Neural progenitor cell (in vitro differentiated cells): ENCODE measurements around the gene PRKCH. TPM values are rescaled to one million over a fixed set of nuclear protein-coding genes. Genes with fewer than 3 reads are reported as not detected.
A peak's percentile ranks its signal among the peaks of the same experiment; 100 is the strongest.

Source experiments
- DNase-seq: peaks from one replicate; pipeline ENCODE4 v3.0.0-alpha.2; 2016; ENCODE audit warnings: low spot score
- H2AFZ ChIP-seq: fragments of 200-600 bp; sonication (generic); replicated peaks from 2 replicates; pipeline ENCODE4 v1.6.1; 2016; ENCODE audit warnings: antibody characterized with exemption
- H3F3A ChIP-seq: fragments of 200-600 bp; sonication (generic); 2 replicates; pipeline ENCODE4 v1.6.1; 2016; ENCODE audit warnings: antibody characterized with exemption, low read depth
- H3K27ac ChIP-seq: fragments of 200-600 bp; sonication (generic); 2 replicates; pipeline ENCODE4 v1.5.1; 2016; ENCODE audit warnings: mild to moderate bottlenecking
- H3K27me3 ChIP-seq: fragments of 200-600 bp; sonication (generic); 2 replicates; pipeline ENCODE4 v1.6.1; 2016; ENCODE audit warnings: mild to moderate bottlenecking, moderate library complexity
- H3K36me3 ChIP-seq: fragments of 200-600 bp; sonication (generic); 2 replicates; pipeline ENCODE4 v1.5.1; 2016
- H3K4me1 ChIP-seq: fragments of 200-600 bp; sonication (generic); 2 replicates; pipeline ENCODE4 v1.6.1; 2016; ENCODE audit warnings: mixed run types
- H3K4me2 ChIP-seq: fragments of 200-600 bp; sonication (generic); 2 replicates; pipeline ENCODE4 v1.6.1; 2016
- H3K4me3 ChIP-seq: fragments of 200-600 bp; sonication (generic); 2 replicates; pipeline ENCODE4 v1.5.1; 2016
- H3K79me2 ChIP-seq: fragments of 200-600 bp; sonication (generic); 2 replicates; pipeline ENCODE4 v1.6.1; 2016; ENCODE audit warnings: low read depth
- H3K9ac ChIP-seq: fragments of 200-600 bp; sonication (generic); 2 replicates; pipeline ENCODE4 v1.6.1; 2016
- H3K9me3 ChIP-seq: fragments of 200-600 bp; sonication (generic); 2 replicates; pipeline ENCODE4 v1.5.1; 2016; ENCODE audit warnings: low read depth
- H4K20me1 ChIP-seq: fragments of 200-600 bp; sonication (generic); 2 replicates; pipeline ENCODE4 v1.6.1; 2016; ENCODE audit warnings: low read depth
- H3K27ac Mint-ChIP-seq: 3 replicates; pipeline ENCODE4 v1.8.0; 2021; ENCODE audit warnings: mixed read lengths
- H3K27me3 Mint-ChIP-seq: 2 replicates; pipeline ENCODE4 v1.8.0; 2022; ENCODE audit warnings: low read depth, mild to moderate bottlenecking, inconsistent platforms, moderate library complexity, mixed read lengths; ENCODE audit not compliant: insufficient read depth
- H3K36me3 Mint-ChIP-seq: 3 replicates; pipeline ENCODE4 v1.8.0; 2021; ENCODE audit warnings: mixed read lengths
- H3K4me1 Mint-ChIP-seq: 3 replicates; pipeline ENCODE4 v1.8.0; 2021; ENCODE audit warnings: mixed read lengths
- H3K4me3 Mint-ChIP-seq: 3 replicates; pipeline ENCODE4 v1.8.0; 2021; ENCODE audit warnings: mild to moderate bottlenecking, moderate library complexity, mixed read lengths
- H3K9me3 Mint-ChIP-seq: 3 replicates; pipeline ENCODE4 v1.8.0; 2020; ENCODE audit warnings: mixed read lengths
- EZH2 ChIP-seq: fragments of 200-600 bp; sonication (generic); IDR thresholded peaks from 2 replicates; pipeline ENCODE4 v1.6.1; 2017; ENCODE audit warnings: antibody characterized with exemption, mild to moderate bottlenecking, moderate library complexity
- EZH2phosphoT487 ChIP-seq: fragments of 200-600 bp; sonication (generic); IDR thresholded peaks from 2 replicates; pipeline ENCODE4 v1.6.1; 2017; ENCODE audit warnings: antibody characterized with exemption
- total RNA-seq: library from RNA; depleted of rRNA; stranded (reverse); fragments of >200 nt; gene quantifications from 2 replicates; pipeline ENCODE4 v1.2.3, GENCODE V29; 2015; ENCODE audit warnings: low replicate concordance
- TF ChIP-seq, protein P1 (sequence below): fragments of 200-600 bp; sonication (generic); IDR thresholded peaks from 2 replicates; pipeline ENCODE4 v1.5.1; 2017; ENCODE audit warnings: antibody characterized with exemption, mild to moderate bottlenecking

PRKCH gene
- total RNA-seq, 1 donor from 2014 or later: 1.3 TPM

DNA sequence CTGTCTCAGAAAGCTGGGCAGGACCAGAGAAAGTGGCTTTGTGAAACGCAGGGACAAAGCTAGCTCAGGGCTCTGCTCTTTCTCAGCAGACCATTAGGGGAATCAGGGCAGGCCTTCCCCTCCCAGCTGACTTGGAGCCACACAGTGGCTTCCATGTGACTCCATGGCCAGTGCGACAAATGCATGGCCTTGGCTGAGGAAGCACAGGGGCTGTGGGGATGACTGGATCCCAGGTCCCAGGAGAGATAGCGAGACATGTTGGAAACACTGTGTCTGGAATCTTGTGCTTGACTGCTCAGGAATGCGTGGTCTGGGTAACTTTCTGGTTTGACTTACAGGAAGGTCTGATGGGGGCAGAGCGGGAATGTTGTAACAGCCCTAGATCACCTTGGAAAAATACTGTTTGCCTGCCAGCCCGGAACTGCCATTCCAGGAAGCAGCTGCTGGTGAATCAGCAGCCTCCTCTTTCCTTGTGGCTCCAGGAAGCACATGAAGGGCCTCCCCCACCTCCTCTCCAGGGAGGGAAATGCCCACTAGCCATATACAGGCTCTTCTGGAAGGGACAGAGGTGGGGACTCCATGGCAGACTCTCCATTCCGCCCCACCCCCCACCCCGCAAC lies 240.4 kb downstream of the PRKCH start:
- Histone ChIP-seq H3K4me1 (peaks cover 6% of the 10 kb centered on the region), H3F3A (no peaks in the 10 kb centered on the region), H3K4me3 (no peak overlapping the region), H3K79me2 (no peaks in the 10 kb centered on the region), H3K36me3 (no peaks in the 10 kb centered on the region), H2AFZ (peak overlapping the region; percentile 11), H3K9ac (no peak overlapping the region), H3K4me2 (no peak overlapping the region), H3K27me3 (no peaks in the 10 kb centered on the region), H4K20me1 (no peaks in the 10 kb centered on the region), H3K9me3 (no peaks in the 10 kb centered on the region), H3K27ac (no peak overlapping the region)
- Mint-ChIP-seq H3K4me3 (no peak overlapping the region), H3K9me3 (peaks cover 10% of the 10 kb centered on the region), H3K27me3 (peaks cover 6% of the 10 kb centered on the region), H3K27ac (peak overlapping the region; percentile 36), H3K36me3 (no peaks in the 10 kb centered on the region), H3K4me1 (peaks cover 34% of the 10 kb centered on the region)
- TF ChIP-seq, protein P1, sequence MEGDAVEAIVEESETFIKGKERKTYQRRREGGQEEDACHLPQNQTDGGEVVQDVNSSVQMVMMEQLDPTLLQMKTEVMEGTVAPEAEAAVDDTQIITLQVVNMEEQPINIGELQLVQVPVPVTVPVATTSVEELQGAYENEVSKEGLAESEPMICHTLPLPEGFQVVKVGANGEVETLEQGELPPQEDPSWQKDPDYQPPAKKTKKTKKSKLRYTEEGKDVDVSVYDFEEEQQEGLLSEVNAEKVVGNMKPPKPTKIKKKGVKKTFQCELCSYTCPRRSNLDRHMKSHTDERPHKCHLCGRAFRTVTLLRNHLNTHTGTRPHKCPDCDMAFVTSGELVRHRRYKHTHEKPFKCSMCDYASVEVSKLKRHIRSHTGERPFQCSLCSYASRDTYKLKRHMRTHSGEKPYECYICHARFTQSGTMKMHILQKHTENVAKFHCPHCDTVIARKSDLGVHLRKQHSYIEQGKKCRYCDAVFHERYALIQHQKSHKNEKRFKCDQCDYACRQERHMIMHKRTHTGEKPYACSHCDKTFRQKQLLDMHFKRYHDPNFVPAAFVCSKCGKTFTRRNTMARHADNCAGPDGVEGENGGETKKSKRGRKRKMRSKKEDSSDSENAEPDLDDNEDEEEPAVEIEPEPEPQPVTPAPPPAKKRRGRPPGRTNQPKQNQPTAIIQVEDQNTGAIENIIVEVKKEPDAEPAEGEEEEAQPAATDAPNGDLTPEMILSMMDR: no peak
- TF ChIP-seq EZH2: no peak
- TF ChIP-seq EZH2phosphoT487: no peak
- no peak for DNase-seq

GRCh38 chr14:61562321-61563161 lies 241.2 kb downstream of the PRKCH start:
- no peaks in the 10 kb centered on the region for H3K27me3 ChIP-seq
- no peak for TF ChIP-seq EZH2
- TF ChIP-seq, protein P1: no peak
- no peak for TF ChIP-seq EZH2phosphoT487
- H2AFZ ChIP-seq: no peak overlapping the region
- H3K79me2 ChIP-seq: no peaks in the 10 kb centered on the region
- no peak overlapping the region for H3K9ac ChIP-seq
- H3K4me2 ChIP-seq: no peak overlapping the region
- Mint-ChIP-seq H3K4me1 (peaks cover 34% of the 10 kb centered on the region), H3K4me3 (no peak overlapping the region), H3K27ac (no peak overlapping the region), H3K9me3 (peaks cover 6% of the 10 kb centered on the region), H3K36me3 (no peaks in the 10 kb centered on the region), H3K27me3 (peaks cover 6% of the 10 kb centered on the region)
- peaks cover 6% of the 10 kb centered on the region for H3K4me1 ChIP-seq
- no peaks in the 10 kb centered on the region for H3K36me3 ChIP-seq
- no peak overlapping the region for H3K27ac ChIP-seq
- H3F3A ChIP-seq: peaks cover 1% of the 10 kb centered on the region
- H4K20me1 ChIP-seq: no peaks in the 10 kb centered on the region
- no peaks in the 10 kb centered on the region for H3K9me3 ChIP-seq
- no peak for DNase-seq
- no peak overlapping the region for H3K4me3 ChIP-seq

DNA sequence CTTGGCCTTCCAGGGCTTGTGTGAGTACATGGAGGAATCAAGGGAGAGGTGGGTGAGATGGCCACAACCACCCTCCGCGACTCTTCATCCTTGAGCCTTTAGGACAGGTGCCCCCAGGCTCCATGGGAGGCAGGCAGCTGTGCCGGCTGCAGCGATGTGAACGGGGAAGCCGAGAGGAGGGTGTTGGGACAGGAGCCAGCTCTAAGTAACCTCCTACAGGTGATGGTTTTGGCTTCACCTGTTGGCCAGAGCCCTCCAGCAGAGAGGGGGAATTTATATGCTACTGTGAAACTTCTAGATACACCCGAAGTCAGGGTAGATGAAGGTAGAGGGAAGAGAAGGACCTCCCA lies 241.8 kb downstream of the PRKCH start:
- no peak for DNase-seq
- Histone ChIP-seq H3K27me3 (no peaks in the 10 kb centered on the region), H3K9ac (no peak overlapping the region), H4K20me1 (no peaks in the 10 kb centered on the region), H3K9me3 (no peaks in the 10 kb centered on the region), H3F3A (peaks cover 7% of the 10 kb centered on the region), H3K27ac (no peak overlapping the region), H2AFZ (no peak overlapping the region), H3K4me3 (no peak overlapping the region), H3K79me2 (no peaks in the 10 kb centered on the region), H3K4me1 (peaks cover 12% of the 10 kb centered on the region), H3K36me3 (no peaks in the 10 kb centered on the region), H3K4me2 (no peak overlapping the region)
- peaks cover 6% of the 10 kb centered on the region for H3K27me3 Mint-ChIP-seq
- peaks cover 38% of the 10 kb centered on the region for H3K4me1 Mint-ChIP-seq
- H3K27ac Mint-ChIP-seq: no peak overlapping the region
- H3K36me3 Mint-ChIP-seq: no peaks in the 10 kb centered on the region
- H3K9me3 Mint-ChIP-seq: peaks cover 3% of the 10 kb centered on the region
- TF ChIP-seq EZH2 (no peak), EZH2phosphoT487 (no peak)
- TF ChIP-seq, protein P1: no peak
- H3K4me3 Mint-ChIP-seq: no peak overlapping the region
